Measurements from ENCODE around the gene ATF6.

The ATF6 gene

GRCh38 chr1:161868832-161869231 is 102.7 kb downstream of the ATF6 start:
- Histone ChIP-seq H3K27me3 (ENCODE audit: insufficient read depth, low read length) (no peaks in the 10 kb centered on the region), H3K9ac (ENCODE audit: low read depth, low read length) (no peak overlapping the region), H3K9me3 (ENCODE audit: insufficient read depth, low read depth, low read length) (no peaks in the 10 kb centered on the region), H3K4me3 (ENCODE audit: low read length) (no peak overlapping the region), H3K36me3 (ENCODE audit: insufficient read depth, low read length) (no peaks in the 10 kb centered on the region), H3K27ac (ENCODE audit: low read depth, low read length) (no peak overlapping the region), H3K4me1 (ENCODE audit: insufficient read depth, low read length) (no peaks in the 10 kb centered on the region)
- WGBS = no CpG with 5 or more reads among the region's 2 CpGs

GRCh38 chr1:161869291-161869690 is 103.2 kb downstream of the ATF6 start:
- Histone ChIP-seq H3K4me1 (ENCODE audit: insufficient read depth, low read length) (no peaks in the 10 kb centered on the region), H3K36me3 (ENCODE audit: insufficient read depth, low read length) (no peaks in the 10 kb centered on the region), H3K9me3 (ENCODE audit: insufficient read depth, low read depth, low read length) (no peaks in the 10 kb centered on the region)

GRCh38 chr1:161872506-161872905 is 106.4 kb downstream of the ATF6 start:
- no peak overlapping the region for H3K27ac ChIP-seq (ENCODE audit: low read depth, low read length)
- H3K9me3 ChIP-seq (ENCODE audit: insufficient read depth, low read depth, low read length) = no peaks in the 10 kb centered on the region
- H3K4me3 ChIP-seq (ENCODE audit: low read length) = no peak overlapping the region
- H3K4me1 ChIP-seq (ENCODE audit: insufficient read depth, low read length) = no peaks in the 10 kb centered on the region
- no peaks in the 10 kb centered on the region for H3K36me3 ChIP-seq (ENCODE audit: insufficient read depth, low read length)
- no peaks in the 10 kb centered on the region for H3K27me3 ChIP-seq (ENCODE audit: insufficient read depth, low read length)
- 90% methylated on average over 2 of the region's 2 CpGs for WGBS
- H3K9ac ChIP-seq (ENCODE audit: low read depth, low read length) = no peak overlapping the region

More at GRCh38 chr1:161869291-161869690, 103.2 kb downstream of the ATF6 start:
- H3K27ac ChIP-seq (ENCODE audit: low read depth, low read length) = no peak overlapping the region
- H3K9ac ChIP-seq (ENCODE audit: low read depth, low read length) = no peak overlapping the region
- H3K4me3 ChIP-seq (ENCODE audit: low read length) = no peak overlapping the region
- H3K27me3 ChIP-seq (ENCODE audit: insufficient read depth, low read length) = no peaks in the 10 kb centered on the region

GRCh38 chr1:161879261-161879660 is 113.1 kb downstream of the ATF6 start:
- no peaks in the 10 kb centered on the region for H3K27me3 ChIP-seq (ENCODE audit: insufficient read depth, low read length)
- H3K9ac ChIP-seq (ENCODE audit: low read depth, low read length) = no peak overlapping the region
- H3K27ac ChIP-seq (ENCODE audit: low read depth, low read length) = no peak overlapping the region
- no peak overlapping the region for H3K4me3 ChIP-seq (ENCODE audit: low read length)
- 97% methylated on average over 1 of the region's 1 CpG for WGBS
- no peaks in the 10 kb centered on the region for H3K9me3 ChIP-seq (ENCODE audit: insufficient read depth, low read depth, low read length)
- no peaks in the 10 kb centered on the region for H3K36me3 ChIP-seq (ENCODE audit: insufficient read depth, low read length)
- no peaks in the 10 kb centered on the region for H3K4me1 ChIP-seq (ENCODE audit: insufficient read depth, low read length)

GRCh38 chr1:161884475-161884874 is 118.4 kb downstream of the ATF6 start:
- no peak overlapping the region for H3K4me3 ChIP-seq (ENCODE audit: low read length)
- H3K27me3 ChIP-seq (ENCODE audit: insufficient read depth, low read length) = no peaks in the 10 kb centered on the region
- no peak overlapping the region for H3K27ac ChIP-seq (ENCODE audit: low read depth, low read length)
- H3K9ac ChIP-seq (ENCODE audit: low read depth, low read length) = no peak overlapping the region
- H3K9me3 ChIP-seq (ENCODE audit: insufficient read depth, low read depth, low read length) = no peaks in the 10 kb centered on the region
- no peaks in the 10 kb centered on the region for H3K4me1 ChIP-seq (ENCODE audit: insufficient read depth, low read length)
- H3K36me3 ChIP-seq (ENCODE audit: insufficient read depth, low read length) = no peaks in the 10 kb centered on the region
- whole genome bisulfite sequencing = 90% methylated on average over 2 of the region's 2 CpGs

- Histone ChIP-seq H3K27me3 (ENCODE audit: insufficient read depth, low read length) (no peaks in the 10 kb centered on the region), H3K9ac (ENCODE audit: low read depth, low read length) (no peak overlapping the region), H3K27ac (ENCODE audit: low read depth, low read length) (no peak overlapping the region)
Measured at GRCh38 chr1:161885003-161885402, 118.9 kb downstream of the ATF6 start.

GRCh38 chr1:161885759-161886158 is 119.6 kb downstream of the ATF6 start:
- no peak overlapping the region for H3K9ac ChIP-seq (ENCODE audit: low read depth, low read length)
- no peaks in the 10 kb centered on the region for H3K4me1 ChIP-seq (ENCODE audit: insufficient read depth, low read length)
- no peak overlapping the region for H3K4me3 ChIP-seq (ENCODE audit: low read length)
- no peaks in the 10 kb centered on the region for H3K27me3 ChIP-seq (ENCODE audit: insufficient read depth, low read length)
- no peaks in the 10 kb centered on the region for H3K9me3 ChIP-seq (ENCODE audit: insufficient read depth, low read depth, low read length)
- H3K36me3 ChIP-seq (ENCODE audit: insufficient read depth, low read length) = no peaks in the 10 kb centered on the region
- WGBS = no CpG with 5 or more reads among the region's 1 CpG
- no peak overlapping the region for H3K27ac ChIP-seq (ENCODE audit: low read depth, low read length)

More at GRCh38 chr1:161885003-161885402, 118.9 kb downstream of the ATF6 start:
- H3K9me3 ChIP-seq (ENCODE audit: insufficient read depth, low read depth, low read length) = no peaks in the 10 kb centered on the region
- no peaks in the 10 kb centered on the region for H3K4me1 ChIP-seq (ENCODE audit: insufficient read depth, low read length)
- no peak overlapping the region for H3K4me3 ChIP-seq (ENCODE audit: low read length)
- no peaks in the 10 kb centered on the region for H3K36me3 ChIP-seq (ENCODE audit: insufficient read depth, low read length)
- WGBS = 100% methylated on average over 1 of the region's 1 CpG

- no peaks in the 10 kb centered on the region for H3K4me1 ChIP-seq (ENCODE audit: insufficient read depth, low read length)
- no peaks in the 10 kb centered on the region for H3K9me3 ChIP-seq (ENCODE audit: insufficient read depth, low read depth, low read length)
- H3K27me3 ChIP-seq (ENCODE audit: insufficient read depth, low read length) = no peaks in the 10 kb centered on the region
- H3K4me3 ChIP-seq (ENCODE audit: low read length) = no peak overlapping the region
- no peak overlapping the region for H3K9ac ChIP-seq (ENCODE audit: low read depth, low read length)
- H3K36me3 ChIP-seq (ENCODE audit: insufficient read depth, low read length) = no peaks in the 10 kb centered on the region
- no peak overlapping the region for H3K27ac ChIP-seq (ENCODE audit: low read depth, low read length)
- 91% methylated on average over 5 of the region's 5 CpGs for WGBS
Measured at GRCh38 chr1:161886589-161886988, 120.5 kb downstream of the ATF6 start.

- WGBS = 93% methylated on average over 3 of the region's 3 CpGs
- Histone ChIP-seq H3K27me3 (ENCODE audit: insufficient read depth, low read length) (no peaks in the 10 kb centered on the region), H3K27ac (ENCODE audit: low read depth, low read length) (no peak overlapping the region), H3K4me3 (ENCODE audit: low read length) (no peak overlapping the region), H3K36me3 (ENCODE audit: insufficient read depth, low read length) (no peaks in the 10 kb centered on the region), H3K9me3 (ENCODE audit: insufficient read depth, low read depth, low read length) (no peaks in the 10 kb centered on the region), H3K9ac (ENCODE audit: low read depth, low read length) (no peak overlapping the region), H3K4me1 (ENCODE audit: insufficient read depth, low read length) (no peaks in the 10 kb centered on the region)
Measured at GRCh38 chr1:161887730-161888287, 121.7 kb downstream of the ATF6 start.

GRCh38 chr1:161890574-161890973 is 124.5 kb downstream of the ATF6 start:
- H3K27me3 ChIP-seq (ENCODE audit: insufficient read depth, low read length) = no peaks in the 10 kb centered on the region
- H3K36me3 ChIP-seq (ENCODE audit: insufficient read depth, low read length) = no peaks in the 10 kb centered on the region
- 95% methylated on average over 22 of the region's 22 CpGs for WGBS
- H3K4me3 ChIP-seq (ENCODE audit: low read length) = no peak overlapping the region
- no peaks in the 10 kb centered on the region for H3K4me1 ChIP-seq (ENCODE audit: insufficient read depth, low read length)
- H3K9ac ChIP-seq (ENCODE audit: low read depth, low read length) = no peak overlapping the region
- no peak overlapping the region for H3K27ac ChIP-seq (ENCODE audit: low read depth, low read length)
- no peaks in the 10 kb centered on the region for H3K9me3 ChIP-seq (ENCODE audit: insufficient read depth, low read depth, low read length)

GRCh38 chr1:161899091-161899490 is 133.0 kb downstream of the ATF6 start:
- no peak overlapping the region for H3K9ac ChIP-seq (ENCODE audit: low read depth, low read length)
- H3K27ac ChIP-seq (ENCODE audit: low read depth, low read length) = no peak overlapping the region
- H3K36me3 ChIP-seq (ENCODE audit: insufficient read depth, low read length) = no peaks in the 10 kb centered on the region
- H3K4me1 ChIP-seq (ENCODE audit: insufficient read depth, low read length) = 0 out of 2 replicates have a peak, but pooled peaks cover 4% of the 10 kb centered on the region
- no peaks in the 10 kb centered on the region for H3K9me3 ChIP-seq (ENCODE audit: insufficient read depth, low read depth, low read length)
- H3K4me3 ChIP-seq (ENCODE audit: low read length) = no peak overlapping the region
- H3K27me3 ChIP-seq (ENCODE audit: insufficient read depth, low read length) = no peaks in the 10 kb centered on the region
- WGBS = 100% methylated on average over 1 of the region's 2 CpGs

GRCh38 chr1:161900160-161900559 is 134.0 kb downstream of the ATF6 start:
- no peak overlapping the region for H3K4me3 ChIP-seq (ENCODE audit: low read length)
- H3K9ac ChIP-seq (ENCODE audit: low read depth, low read length) = no peak overlapping the region
- H3K9me3 ChIP-seq (ENCODE audit: insufficient read depth, low read depth, low read length) = no peaks in the 10 kb centered on the region
- no peaks in the 10 kb centered on the region for H3K27me3 ChIP-seq (ENCODE audit: insufficient read depth, low read length)
- WGBS = 94% methylated on average over 3 of the region's 5 CpGs
- no peak overlapping the region for H3K27ac ChIP-seq (ENCODE audit: low read depth, low read length)
- 0 out of 2 replicates have a peak, but pooled peaks cover 4% of the 10 kb centered on the region for H3K4me1 ChIP-seq (ENCODE audit: insufficient read depth, low read length)
- H3K36me3 ChIP-seq (ENCODE audit: insufficient read depth, low read length) = no peaks in the 10 kb centered on the region
